ENCODE data around the gene TMEM186. TPM values are rescaled to one million over a fixed set of nuclear protein-coding genes. Genes with fewer than 3 reads are reported as not detected.
A peak's percentile ranks its signal among the peaks of the same experiment; 100 is the strongest.
"Not testable (repeated sequence)": the region's sequence is repeated elsewhere in the genome, so short reads cannot be mapped to it uniquely, and the experiment has no call there.

The TMEM186 gene, protein sequence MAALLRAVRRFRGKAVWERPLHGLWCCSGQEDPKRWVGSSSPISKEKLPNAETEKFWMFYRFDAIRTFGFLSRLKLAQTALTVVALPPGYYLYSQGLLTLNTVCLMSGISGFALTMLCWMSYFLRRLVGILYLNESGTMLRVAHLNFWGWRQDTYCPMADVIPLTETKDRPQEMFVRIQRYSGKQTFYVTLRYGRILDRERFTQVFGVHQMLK
- 3.2 and 5.2 TPM in 2 replicates for total RNA-seq

GRCh38 chr16:8797364-8798173, at the start of gene TMEM186, which contains the start of gene PMM2:
TMEM186 (minus strand) TSS chr16:8797639; CDS start chr16:8797614, 25 bp downstream.
PMM2 (plus strand) TSS chr16:8797839; CDS start chr16:8797883, 44 bp downstream.
- TF ChIP-seq CTCF (IDR thresholded peaks at IDR 0.05; ENCODE audit: insufficient read depth, low read depth, low read length): no peak
- DNase-seq (ENCODE audit: low read depth): peak; percentile 96

GRCh38 chr16:8847145-8847544, 49.7 kb upstream of the TMEM186 start:
- DNase-seq (ENCODE audit: low read depth): no peak
- TF ChIP-seq CTCF (IDR thresholded peaks at IDR 0.05; ENCODE audit: insufficient read depth, low read depth, low read length): no peak
- H3K4me3 ChIP-seq (ENCODE audit: low read depth, low read length): no peak overlapping the region

More at GRCh38 chr16:8797364-8798173, at the start of gene TMEM186, which contains the start of gene PMM2:
- peak within 1 kb of the TSS; percentile 99 for H3K4me3 ChIP-seq (ENCODE audit: low read depth, low read length)

DNA sequence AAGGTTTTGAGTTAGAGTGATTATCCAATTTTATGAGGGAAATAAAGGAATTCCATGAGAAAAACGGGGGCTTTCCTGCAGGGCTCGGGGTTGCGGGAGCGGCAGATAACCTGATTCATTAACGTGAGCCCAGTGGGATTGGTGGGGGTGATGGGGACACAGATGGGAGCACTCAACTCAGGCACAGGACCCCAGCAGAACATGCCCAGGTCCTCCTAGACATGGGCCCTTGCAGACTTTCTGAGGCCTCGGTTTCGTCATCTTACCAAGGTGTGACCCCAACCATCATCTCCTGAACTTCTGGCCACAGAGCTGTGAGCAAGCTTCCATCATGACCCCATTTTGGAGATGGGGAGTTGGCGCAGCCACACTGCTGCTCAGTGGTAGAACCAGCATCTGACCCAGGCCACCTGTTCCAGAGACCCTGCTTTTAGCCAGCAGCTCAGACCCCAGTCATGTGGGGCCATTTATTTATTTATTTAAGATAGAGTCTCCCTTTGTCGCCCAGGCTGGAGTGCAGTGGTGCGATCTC, 49.0 kb upstream of the TMEM186 start:
- H3K4me3 ChIP-seq (ENCODE audit: low read depth, low read length): no peak overlapping the region
- no peak for DNase-seq (ENCODE audit: low read depth)
- TF ChIP-seq CTCF (IDR thresholded peaks at IDR 0.05; ENCODE audit: insufficient read depth, low read depth, low read length): no peak

DNA sequence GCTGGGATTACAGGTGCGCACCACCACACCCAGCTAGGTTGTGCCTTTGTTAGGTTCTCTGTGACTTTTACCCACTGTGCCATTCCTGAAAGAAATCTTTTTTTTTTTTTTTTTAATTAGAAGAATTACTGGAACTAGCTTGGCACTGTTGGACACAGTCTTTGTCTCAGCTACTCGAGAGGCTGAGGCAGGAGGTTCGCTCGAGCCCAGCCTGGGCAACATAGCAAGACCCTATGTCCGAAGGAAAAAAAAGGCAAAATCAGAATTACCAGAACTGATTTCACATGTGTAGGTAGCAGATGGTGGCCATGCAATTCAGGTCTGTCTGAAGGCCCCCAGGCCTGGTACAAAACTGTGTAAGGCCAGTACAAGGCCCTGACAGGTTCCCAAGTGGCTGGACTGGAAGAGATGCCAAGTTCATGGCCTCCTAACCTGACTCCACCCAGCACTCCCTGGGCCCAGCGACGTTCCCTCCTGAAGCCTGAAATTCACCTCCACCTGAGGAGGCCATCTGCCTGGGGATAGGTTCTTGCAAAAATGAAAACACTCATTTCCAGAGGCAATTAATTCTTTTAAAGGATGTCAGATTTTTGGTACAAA, 48.4 kb upstream of the TMEM186 start:
- no peak for TF ChIP-seq CTCF (IDR thresholded peaks at IDR 0.05; ENCODE audit: insufficient read depth, low read depth, low read length)
- no peak overlapping the region for H3K4me3 ChIP-seq (ENCODE audit: low read depth, low read length)

DNA sequence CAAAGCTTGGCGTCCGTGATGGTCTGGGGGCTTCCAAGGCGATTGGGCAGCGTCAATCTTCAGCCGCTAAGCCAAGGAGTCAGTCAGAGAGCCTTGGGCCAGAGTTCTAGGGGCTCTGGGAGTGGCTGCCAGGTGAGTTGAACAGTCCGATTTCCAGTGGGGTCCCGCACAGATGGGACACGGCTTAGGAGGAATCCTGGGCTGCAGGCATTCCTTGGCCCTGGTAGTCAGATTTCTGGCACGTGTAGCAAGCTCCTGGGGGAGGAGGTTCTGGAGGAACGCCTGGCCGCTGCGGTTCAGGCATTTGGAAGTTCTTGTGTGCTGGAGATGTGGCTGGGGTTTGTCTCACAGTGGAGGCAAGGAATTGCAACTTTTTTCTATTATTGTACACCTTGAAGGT, 45.9 kb upstream of the TMEM186 start:
- H3K4me3 ChIP-seq (ENCODE audit: low read depth, low read length); DNase-seq (ENCODE audit: low read depth): not testable (repeated sequence)

More for the DNA sequence above, 48.4 kb upstream of the TMEM186 start:
- no peak for DNase-seq (ENCODE audit: low read depth)

DNA sequence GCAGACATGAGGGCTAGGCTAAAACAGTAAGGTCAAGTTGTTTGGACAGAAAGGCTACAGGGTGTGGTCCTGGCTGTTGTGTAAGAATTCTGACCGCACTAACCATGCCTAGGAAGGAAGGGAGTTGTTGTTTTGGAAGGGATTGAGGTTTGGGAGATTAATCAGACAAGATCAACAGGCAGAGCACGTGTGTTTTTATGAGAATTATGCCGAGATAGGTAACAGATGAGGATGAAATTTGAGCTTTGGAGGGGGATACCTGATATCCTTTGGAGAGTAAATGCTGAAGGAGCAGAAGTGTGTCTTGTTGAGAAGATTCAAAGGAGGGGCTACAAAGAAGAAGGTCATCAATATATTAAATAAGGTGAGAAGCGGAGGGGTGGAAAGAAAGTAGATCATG, 44.6 kb upstream of the TMEM186 start:
- not testable (repeated sequence) for H3K4me3 ChIP-seq (ENCODE audit: low read depth, low read length)
- DNase-seq (ENCODE audit: low read depth): peak; percentile 68

GRCh38 chr16:8837594-8837993, 40.2 kb upstream of the TMEM186 start:
- H3K4me3 ChIP-seq (ENCODE audit: low read depth, low read length); DNase-seq (ENCODE audit: low read depth): not testable (repeated sequence)

- not testable (repeated sequence) for DNase-seq (ENCODE audit: low read depth); H3K4me3 ChIP-seq (ENCODE audit: low read depth, low read length)
Measured at GRCh38 chr16:8836797-8837196, 39.4 kb upstream of the TMEM186 start.

Measured in fibroblast of villous mesenchyme (primary cell).